Stimulated activated CD8-positive, alpha-beta memory T cell treated with anti-CD3 and anti-CD28 coated beads, Interleukin-15, amount 100 ng/mL, for 1 hour (primary cell): ENCODE data around the gene BAHCC1.

Experiments
- DNase-seq: peaks from one replicate; pipeline ENCODE4 v3.0.0-alpha.2; 2020; ENCODE audit warnings: low read depth

BAHCC1 gene

GRCh38 chr17:81427173-81428120, 32.2 kb downstream of the BAHCC1 start:
- no peak for DNase-seq

GRCh38 chr17:81428121-81428515, 32.9 kb downstream of the BAHCC1 start:
- DNase-seq: no peak

- no peak for DNase-seq
Observed at GRCh38 chr17:81428516-81428915, 33.3 kb downstream of the BAHCC1 start.

- no peak for DNase-seq
Observed at GRCh38 chr17:81428948-81429774, 33.9 kb downstream of the BAHCC1 start.

GRCh38 chr17:81429821-81430551, 34.7 kb downstream of the BAHCC1 start:
- no peak for DNase-seq

- DNase-seq: no peak
Observed at GRCh38 chr17:81431545-81432482, 36.6 kb downstream of the BAHCC1 start.

- no peak for DNase-seq
Observed at GRCh38 chr17:81432941-81433340, 37.7 kb downstream of the BAHCC1 start.

- no peak for DNase-seq
Observed at GRCh38 chr17:81433656-81434055, 38.4 kb downstream of the BAHCC1 start.

GRCh38 chr17:81434072-81434471, 38.8 kb downstream of the BAHCC1 start:
- DNase-seq: no peak

GRCh38 chr17:81434681-81435417, 39.6 kb downstream of the BAHCC1 start:
- no peak for DNase-seq

- DNase-seq: no peak
Observed at GRCh38 chr17:81435652-81436293, 40.5 kb downstream of the BAHCC1 start.

- DNase-seq: no peak
Observed at GRCh38 chr17:81436294-81436849, 41.1 kb downstream of the BAHCC1 start.

GRCh38 chr17:81437191-81437651, 42.0 kb downstream of the BAHCC1 start:
- DNase-seq: no peak

GRCh38 chr17:81438007-81438659, 42.9 kb downstream of the BAHCC1 start:
- no peak for DNase-seq

- DNase-seq: no peak
Observed at GRCh38 chr17:81438688-81439087, 43.4 kb downstream of the BAHCC1 start.

- no peak for DNase-seq
Observed at GRCh38 chr17:81440051-81440471, 44.8 kb downstream of the BAHCC1 start.

GRCh38 chr17:81440511-81441244, 45.4 kb downstream of the BAHCC1 start:
- no peak for DNase-seq

GRCh38 chr17:81442791-81443190, 47.5 kb downstream of the BAHCC1 start:
- DNase-seq: no peak
